Osteocyte (in vitro differentiated cells): ENCODE data around the gene SIL1. TPM values are rescaled to one million over a fixed set of nuclear protein-coding genes. Genes with fewer than 3 reads are reported as not detected.

Source experiments
- DNase-seq: peaks from one replicate; pipeline ENCODE4 v3.0.0; 2021; ENCODE audit warnings: mixed read lengths; ENCODE audit not compliant: unreplicated experiment; ENCODE audit errors: extremely low spot score
- H3K27ac Mint-ChIP-seq: one replicate; pipeline ENCODE4 v1.8.0; 2021; ENCODE audit warnings: mild to moderate bottlenecking, mixed read lengths; ENCODE audit not compliant: unreplicated experiment
- H3K27me3 Mint-ChIP-seq: one replicate; pipeline ENCODE4 v1.8.0; 2021; ENCODE audit warnings: mixed read lengths; ENCODE audit not compliant: unreplicated experiment
- H3K36me3 Mint-ChIP-seq: one replicate; pipeline ENCODE4 v1.8.0; 2021; ENCODE audit warnings: mixed read lengths; ENCODE audit not compliant: unreplicated experiment
- H3K4me1 Mint-ChIP-seq: one replicate; pipeline ENCODE4 v1.8.0; 2021; ENCODE audit warnings: mixed read lengths; ENCODE audit not compliant: unreplicated experiment
- H3K4me3 Mint-ChIP-seq: one replicate; pipeline ENCODE4 v1.8.0; 2021; ENCODE audit warnings: mild to moderate bottlenecking, moderate library complexity, mixed read lengths; ENCODE audit not compliant: unreplicated experiment
- H3K9me3 Mint-ChIP-seq: one replicate; pipeline ENCODE4 v1.8.0; 2021; ENCODE audit warnings: mixed read lengths; ENCODE audit not compliant: unreplicated experiment
- total RNA-seq: library from RNA; stranded (reverse); gene quantifications from 2 replicates; pipeline ENCODE4 v1.2.1, GENCODE V29; 2021
- TF ChIP-seq, protein P1 (sequence below): fragments of 200-600 bp; sonication (generic); IDR thresholded peaks from 2 replicates; pipeline ENCODE4 v1.5.0; 2021; ENCODE audit warnings: antibody characterized with exemption, mild to moderate bottlenecking, moderate library complexity

Gene SIL1
- total RNA-seq, 1 donor from 2014 or later: 58.4 TPM

- H3K4me1 Mint-ChIP-seq: peaks cover 35% of the 10 kb centered on the region
- peaks cover 3% of the 10 kb centered on the region for H3K36me3 Mint-ChIP-seq
- no peaks in the 10 kb centered on the region for H3K27me3 Mint-ChIP-seq
- TF ChIP-seq, protein P1, sequence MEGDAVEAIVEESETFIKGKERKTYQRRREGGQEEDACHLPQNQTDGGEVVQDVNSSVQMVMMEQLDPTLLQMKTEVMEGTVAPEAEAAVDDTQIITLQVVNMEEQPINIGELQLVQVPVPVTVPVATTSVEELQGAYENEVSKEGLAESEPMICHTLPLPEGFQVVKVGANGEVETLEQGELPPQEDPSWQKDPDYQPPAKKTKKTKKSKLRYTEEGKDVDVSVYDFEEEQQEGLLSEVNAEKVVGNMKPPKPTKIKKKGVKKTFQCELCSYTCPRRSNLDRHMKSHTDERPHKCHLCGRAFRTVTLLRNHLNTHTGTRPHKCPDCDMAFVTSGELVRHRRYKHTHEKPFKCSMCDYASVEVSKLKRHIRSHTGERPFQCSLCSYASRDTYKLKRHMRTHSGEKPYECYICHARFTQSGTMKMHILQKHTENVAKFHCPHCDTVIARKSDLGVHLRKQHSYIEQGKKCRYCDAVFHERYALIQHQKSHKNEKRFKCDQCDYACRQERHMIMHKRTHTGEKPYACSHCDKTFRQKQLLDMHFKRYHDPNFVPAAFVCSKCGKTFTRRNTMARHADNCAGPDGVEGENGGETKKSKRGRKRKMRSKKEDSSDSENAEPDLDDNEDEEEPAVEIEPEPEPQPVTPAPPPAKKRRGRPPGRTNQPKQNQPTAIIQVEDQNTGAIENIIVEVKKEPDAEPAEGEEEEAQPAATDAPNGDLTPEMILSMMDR: no peak
- H3K4me3 Mint-ChIP-seq: no peak overlapping the region
- H3K9me3 Mint-ChIP-seq: no peaks in the 10 kb centered on the region
- no peak for DNase-seq
- peak overlapping the region; percentile 38 for H3K27ac Mint-ChIP-seq
Observed at GRCh38 chr5:138952962-138953361, 245.2 kb downstream of the SIL1 start.

- TF ChIP-seq, protein P1: no peak
- H3K27ac Mint-ChIP-seq: no peak overlapping the region
- no peaks in the 10 kb centered on the region for H3K9me3 Mint-ChIP-seq
- DNase-seq: no peak
- peaks cover 3% of the 10 kb centered on the region for H3K36me3 Mint-ChIP-seq
- peaks cover 35% of the 10 kb centered on the region for H3K4me1 Mint-ChIP-seq
- H3K4me3 Mint-ChIP-seq: no peak overlapping the region
- no peaks in the 10 kb centered on the region for H3K27me3 Mint-ChIP-seq
Observed at GRCh38 chr5:138951986-138952735, 246.0 kb downstream of the SIL1 start.

- Mint-ChIP-seq H3K4me3 (no peak overlapping the region), H3K36me3 (peaks cover 3% of the 10 kb centered on the region), H3K9me3 (no peaks in the 10 kb centered on the region), H3K4me1 (peaks cover 35% of the 10 kb centered on the region), H3K27ac (no peak overlapping the region), H3K27me3 (no peaks in the 10 kb centered on the region)
- no peak for DNase-seq
- TF ChIP-seq, protein P1: no peak
Observed at GRCh38 chr5:138951091-138951985, 246.8 kb downstream of the SIL1 start.

DNA sequence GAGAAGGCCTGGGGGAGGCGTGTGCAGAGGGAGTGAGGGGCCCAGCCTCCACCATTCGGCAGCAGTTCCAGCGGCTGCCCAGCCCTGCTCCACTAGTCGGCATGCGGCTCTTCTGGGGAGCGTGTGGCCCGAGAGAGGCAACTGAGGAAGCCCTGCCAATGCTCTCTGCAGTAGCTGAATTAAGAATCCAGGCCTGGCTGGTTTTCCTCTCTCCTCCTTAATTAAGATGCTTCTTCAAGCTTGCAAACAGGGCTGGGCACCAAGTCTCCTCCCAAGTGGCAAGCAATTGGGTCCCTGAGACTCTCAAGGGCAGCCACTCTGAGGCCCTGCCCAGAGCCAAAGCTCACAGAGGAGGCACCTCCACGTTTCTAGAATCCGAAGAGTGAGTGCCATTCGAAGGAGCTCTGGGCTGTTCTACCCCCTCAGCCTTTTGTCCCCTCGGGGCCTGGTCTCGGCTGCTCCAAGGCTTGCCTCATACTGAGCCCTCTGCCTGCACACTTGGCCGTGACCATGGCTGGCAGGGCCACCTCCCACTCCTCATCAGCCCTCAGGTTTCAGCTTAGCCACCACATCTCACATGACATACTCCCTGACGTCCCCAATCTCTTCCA is 247.6 kb downstream of the SIL1 start:
- no peaks in the 10 kb centered on the region for H3K9me3 Mint-ChIP-seq
- H3K36me3 Mint-ChIP-seq: peaks cover 4% of the 10 kb centered on the region
- no peaks in the 10 kb centered on the region for H3K27me3 Mint-ChIP-seq
- peaks cover 31% of the 10 kb centered on the region for H3K4me1 Mint-ChIP-seq
- no peak overlapping the region for H3K4me3 Mint-ChIP-seq
- H3K27ac Mint-ChIP-seq: no peak overlapping the region
- DNase-seq: no peak
- TF ChIP-seq, protein P1: no peak
